Nephron (organoid): ENCODE results near the gene EMP1.

ENCODE experiments used
- H3K27ac Mint-ChIP-seq, 3 experiments: 2 replicates each; pipeline ENCODE4 v1.8.0; 2020; ENCODE audit warnings: mixed read lengths in 3 of 3, mild to moderate bottlenecking in 2 of 3, moderate library complexity in 1 of 3
- H3K27me3 Mint-ChIP-seq: 2 replicates; pipeline ENCODE4 v1.8.0; 2021; ENCODE audit warnings: low read depth, mild to moderate bottlenecking, moderate library complexity, mixed read lengths
- H3K36me3 Mint-ChIP-seq: 2 replicates; pipeline ENCODE4 v1.8.0; 2020; ENCODE audit warnings: low read depth, mixed read lengths
- H3K4me1 Mint-ChIP-seq: 2 replicates; pipeline ENCODE4 v1.8.0; 2020; ENCODE audit warnings: mixed read lengths
- H3K4me3 Mint-ChIP-seq, 3 experiments: 2 replicates each; pipeline ENCODE4 v1.8.0; 2020; ENCODE audit warnings: mild to moderate bottlenecking in 3 of 3, mixed read lengths in 3 of 3, moderate library complexity in 2 of 3
- H3K9me3 Mint-ChIP-seq: 2 replicates; pipeline ENCODE4 v1.8.0; 2020; ENCODE audit warnings: mixed read lengths
- TF ChIP-seq, protein P1 (sequence below), 3 experiments: fragments of 200-600 bp; sonication (generic); IDR thresholded peaks; one replicate each; pipeline ENCODE4 v1.5.0; 2021; ENCODE audit warnings: antibody characterized with exemption in 3 of 3; ENCODE audit not compliant: unreplicated experiment in 3 of 3

Gene EMP1

GRCh38 chr12:13162904-13163303, 33.6 kb upstream of the EMP1 start:
- no peak overlapping the region for H3K27ac Mint-ChIP-seq
- no peaks in the 10 kb centered on the region for H3K36me3 Mint-ChIP-seq
- peaks cover 2% of the 10 kb centered on the region for H3K9me3 Mint-ChIP-seq
- H3K4me1 Mint-ChIP-seq: no peaks in the 10 kb centered on the region
- no peaks in the 10 kb centered on the region for H3K27me3 Mint-ChIP-seq
- TF ChIP-seq, protein P1, sequence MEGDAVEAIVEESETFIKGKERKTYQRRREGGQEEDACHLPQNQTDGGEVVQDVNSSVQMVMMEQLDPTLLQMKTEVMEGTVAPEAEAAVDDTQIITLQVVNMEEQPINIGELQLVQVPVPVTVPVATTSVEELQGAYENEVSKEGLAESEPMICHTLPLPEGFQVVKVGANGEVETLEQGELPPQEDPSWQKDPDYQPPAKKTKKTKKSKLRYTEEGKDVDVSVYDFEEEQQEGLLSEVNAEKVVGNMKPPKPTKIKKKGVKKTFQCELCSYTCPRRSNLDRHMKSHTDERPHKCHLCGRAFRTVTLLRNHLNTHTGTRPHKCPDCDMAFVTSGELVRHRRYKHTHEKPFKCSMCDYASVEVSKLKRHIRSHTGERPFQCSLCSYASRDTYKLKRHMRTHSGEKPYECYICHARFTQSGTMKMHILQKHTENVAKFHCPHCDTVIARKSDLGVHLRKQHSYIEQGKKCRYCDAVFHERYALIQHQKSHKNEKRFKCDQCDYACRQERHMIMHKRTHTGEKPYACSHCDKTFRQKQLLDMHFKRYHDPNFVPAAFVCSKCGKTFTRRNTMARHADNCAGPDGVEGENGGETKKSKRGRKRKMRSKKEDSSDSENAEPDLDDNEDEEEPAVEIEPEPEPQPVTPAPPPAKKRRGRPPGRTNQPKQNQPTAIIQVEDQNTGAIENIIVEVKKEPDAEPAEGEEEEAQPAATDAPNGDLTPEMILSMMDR (IDR thresholded peaks at IDR 0.05; ENCODE audit: unreplicated experiment in 3 of 3): no peak
- H3K4me3 Mint-ChIP-seq: no peak overlapping the region

- TF ChIP-seq, protein P1 (IDR thresholded peaks at IDR 0.05; ENCODE audit: unreplicated experiment in 3 of 3): no peak
- Mint-ChIP-seq H3K9me3 (peaks cover 2% of the 10 kb centered on the region), H3K4me3 (no peak overlapping the region), H3K27ac (no peak overlapping the region), H3K27me3 (no peaks in the 10 kb centered on the region), H3K4me1 (no peaks in the 10 kb centered on the region), H3K36me3 (no peaks in the 10 kb centered on the region)
Measured at GRCh38 chr12:13163868-13164635, 32.5 kb upstream of the EMP1 start.

DNA sequence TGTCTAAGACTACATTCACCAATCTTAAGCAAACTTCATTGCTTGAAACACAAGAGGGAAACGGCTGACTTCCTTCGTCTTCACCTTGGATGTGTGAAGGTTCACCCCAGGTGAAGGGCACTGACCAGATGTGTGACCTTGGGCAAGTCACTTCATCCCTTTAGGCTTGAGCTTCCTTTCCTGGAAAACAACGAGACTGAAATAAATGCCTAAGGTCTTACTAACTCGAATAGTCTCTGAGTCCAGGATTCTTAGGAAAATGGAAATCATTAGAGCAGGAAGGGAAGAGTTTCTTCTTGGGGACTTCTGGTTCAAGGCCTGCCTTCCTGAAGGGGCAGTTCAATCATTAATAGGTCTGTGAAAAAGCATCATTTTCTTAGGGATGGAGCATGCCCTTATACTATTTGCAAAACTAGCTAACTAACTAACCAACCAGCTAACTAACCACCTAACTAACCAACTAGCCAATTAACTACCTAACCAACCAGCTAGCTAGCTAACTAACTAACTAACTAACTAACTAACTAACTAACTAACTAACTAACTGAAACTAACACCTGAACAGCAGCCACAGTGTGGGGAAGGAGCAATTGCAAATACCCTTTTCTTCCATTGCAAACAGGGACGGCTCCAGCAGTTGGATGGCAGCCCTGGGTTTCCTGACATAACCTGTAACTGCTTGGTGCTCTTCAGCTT, 31.5 kb upstream of the EMP1 start:
- Mint-ChIP-seq H3K9me3 (peaks cover 2% of the 10 kb centered on the region), H3K4me3 (no peak overlapping the region), H3K4me1 (peaks cover 6% of the 10 kb centered on the region), H3K36me3 (no peaks in the 10 kb centered on the region), H3K27ac (peak overlapping the region in 1 of 3 experiments; percentile 52), H3K27me3 (no peaks in the 10 kb centered on the region)
- TF ChIP-seq, protein P1 (IDR thresholded peaks at IDR 0.05; ENCODE audit: unreplicated experiment in 3 of 3): no peak

- Mint-ChIP-seq H3K9me3 (peaks cover 2% of the 10 kb centered on the region), H3K27me3 (no peaks in the 10 kb centered on the region), H3K4me3 (no peak overlapping the region), H3K4me1 (peaks cover 12% of the 10 kb centered on the region), H3K27ac (no peak overlapping the region), H3K36me3 (no peaks in the 10 kb centered on the region)
- TF ChIP-seq, protein P1 (IDR thresholded peaks at IDR 0.05; ENCODE audit: unreplicated experiment in 3 of 3): no peak
Measured at GRCh38 chr12:13165617-13166041, 30.9 kb upstream of the EMP1 start.

- no peak overlapping the region for H3K4me3 Mint-ChIP-seq
- H3K9me3 Mint-ChIP-seq: peaks cover 2% of the 10 kb centered on the region
- H3K36me3 Mint-ChIP-seq: no peaks in the 10 kb centered on the region
- H3K4me1 Mint-ChIP-seq: peaks cover 28% of the 10 kb centered on the region
- TF ChIP-seq, protein P1 (IDR thresholded peaks at IDR 0.05; ENCODE audit: unreplicated experiment in 3 of 3): no peak
- H3K27me3 Mint-ChIP-seq: no peaks in the 10 kb centered on the region
- H3K27ac Mint-ChIP-seq: no peak overlapping the region
Measured at GRCh38 chr12:13167226-13167625, 29.3 kb upstream of the EMP1 start.
